ENCODE results near the gene SET. TPM values are rescaled to one million over a fixed set of nuclear protein-coding genes. Genes with fewer than 3 reads are reported as not detected.

Gene SET
- total RNA-seq, 1 donor from 2014 or later, result 331 TPM

- no peak for TF ChIP-seq CTCF (conservative IDR thresholded peaks at IDR 0.05; ENCODE audit: low read depth, low read length)
- no peak overlapping the region for H3K4me3 ChIP-seq (ENCODE audit: low read depth, low read length)
- no peak for DNase-seq (ENCODE audit: low read depth)
Observed at GRCh38 chr9:128701227-128701854, 12.3 kb downstream of the SET start.

- peak within 1 kb of the TSS; percentile 79 for H3K4me3 ChIP-seq (ENCODE audit: low read depth, low read length)
- no peak for DNase-seq (ENCODE audit: low read depth)
- TF ChIP-seq CTCF (conservative IDR thresholded peaks at IDR 0.05; ENCODE audit: low read depth, low read length), result peak; percentile 72
Observed at GRCh38 chr9:128702445-128702948, 13.5 kb downstream of the SET start, which contains the start of gene PKN3. PKN3 (plus strand) TSS chr9:128702503; CDS start chr9:128702916, 413 bp downstream.

GRCh38 chr9:128702949-128703615, 14.1 kb downstream of the SET start:
- DNase-seq (ENCODE audit: low read depth), result no peak
- TF ChIP-seq CTCF (conservative IDR thresholded peaks at IDR 0.05; ENCODE audit: low read depth, low read length), result no peak
- peak overlapping the region; percentile 79 for H3K4me3 ChIP-seq (ENCODE audit: low read depth, low read length)

GRCh38 chr9:128703616-128704355, 14.8 kb downstream of the SET start:
- no peak for TF ChIP-seq CTCF (conservative IDR thresholded peaks at IDR 0.05; ENCODE audit: low read depth, low read length)
- peak overlapping the region; percentile 79 for H3K4me3 ChIP-seq (ENCODE audit: low read depth, low read length)
- no peak for DNase-seq (ENCODE audit: low read depth)

GRCh38 chr9:128704356-128704670, 15.3 kb downstream of the SET start:
- no peak for DNase-seq (ENCODE audit: low read depth)
- TF ChIP-seq CTCF (conservative IDR thresholded peaks at IDR 0.05; ENCODE audit: low read depth, low read length), result no peak
- H3K4me3 ChIP-seq (ENCODE audit: low read depth, low read length), result no peak overlapping the region

GRCh38 chr9:128705051-128705965, 16.3 kb downstream of the SET start:
- no peak for TF ChIP-seq CTCF (conservative IDR thresholded peaks at IDR 0.05; ENCODE audit: low read depth, low read length)
- H3K4me3 ChIP-seq (ENCODE audit: low read depth, low read length), result no peak overlapping the region
- DNase-seq (ENCODE audit: low read depth), result no peak
